ENCODE data around the gene TCP1.
"Not testable (repeated sequence)": the region's sequence is repeated elsewhere in the genome, so short reads cannot be mapped to it uniquely, and the experiment has no call there.

Gene TCP1
- total RNA-seq = 119 to 212 (median 164) reads per million in 17 experiments

DNA sequence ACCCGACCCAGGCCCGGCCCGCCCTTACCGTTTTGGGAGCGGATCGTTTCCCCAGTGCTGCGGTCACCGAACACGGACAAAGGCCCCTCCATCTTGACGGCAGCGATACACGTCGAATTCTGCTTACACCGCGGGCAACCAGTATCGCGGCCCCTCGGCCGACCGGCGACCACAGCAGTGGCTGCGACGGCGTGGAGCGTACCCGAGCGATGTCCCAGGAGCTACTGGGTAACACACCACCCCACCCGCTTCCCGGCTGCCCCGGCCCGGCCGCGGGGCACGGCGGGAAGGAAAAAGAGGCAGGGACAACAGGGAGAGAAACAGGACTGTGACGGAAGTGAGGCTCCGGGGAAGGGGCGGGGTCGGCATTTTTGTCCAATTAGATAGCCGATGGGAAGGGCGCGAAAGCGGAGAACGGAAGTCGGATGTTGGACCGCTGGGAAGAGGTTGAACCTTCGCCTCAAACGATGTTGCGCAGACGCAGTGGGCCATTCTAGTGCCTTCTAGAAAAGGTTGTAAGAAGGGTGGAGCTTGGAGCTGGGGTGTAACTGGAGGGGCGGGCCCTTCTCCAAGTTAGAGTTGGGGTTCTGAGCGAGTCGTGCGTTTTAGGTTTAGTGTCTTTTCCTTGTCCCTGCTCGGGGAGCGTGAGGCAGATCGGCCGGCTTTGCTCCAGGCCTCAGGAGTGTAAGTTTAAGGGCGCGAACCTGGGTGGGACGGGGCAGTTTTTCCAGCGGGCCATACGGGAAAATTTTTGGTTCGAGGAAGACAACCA is at the start of gene TCP1:
Gene TCP1 (minus strand): TSS at position 226 of the 772 bp plus-strand sequence. CDS start 134 bp downstream, at position 92.
- DNase-seq = peak; percentile 99 to 100 (median 100)

DNA sequence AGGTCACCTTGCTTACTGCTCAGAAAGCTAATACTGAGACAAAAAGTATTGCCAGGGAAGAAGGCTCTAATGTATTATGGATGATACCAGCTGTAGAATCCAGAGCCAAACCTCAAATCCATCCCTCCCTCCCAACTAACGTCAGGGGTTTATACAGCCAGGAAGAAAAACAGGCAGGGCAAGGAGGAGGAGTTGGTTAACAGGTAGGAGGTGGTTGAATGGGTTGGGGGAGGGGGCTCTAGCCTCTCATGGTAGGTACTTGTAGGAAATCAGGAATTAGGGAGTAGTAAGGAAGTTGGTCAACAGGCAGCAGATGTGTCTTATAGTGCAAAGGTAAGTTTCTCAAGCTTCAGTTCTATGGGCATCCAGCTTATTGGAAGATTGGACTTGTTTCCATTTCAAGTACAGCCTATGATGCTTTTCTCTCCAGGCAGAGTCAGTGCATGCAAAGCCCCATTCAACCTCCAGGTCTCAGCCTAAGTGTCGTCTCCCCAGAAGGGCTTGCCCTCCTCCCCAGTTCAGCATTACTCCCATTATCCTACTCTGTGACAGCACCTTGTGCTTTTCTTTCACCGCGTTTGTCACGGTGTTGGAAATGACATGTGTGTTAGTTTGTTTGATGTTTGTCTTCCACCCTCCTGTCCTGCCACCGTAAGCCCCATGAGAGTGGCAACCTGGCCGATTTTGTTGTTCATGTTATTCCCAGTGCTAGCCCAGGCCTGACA is 48.8 kb upstream of the TCP1 start:
- DNase-seq = no peak

GRCh38 chr6:159837511-159837910 is 48.1 kb upstream of the TCP1 start:
- DNase-seq = no peak

DNA sequence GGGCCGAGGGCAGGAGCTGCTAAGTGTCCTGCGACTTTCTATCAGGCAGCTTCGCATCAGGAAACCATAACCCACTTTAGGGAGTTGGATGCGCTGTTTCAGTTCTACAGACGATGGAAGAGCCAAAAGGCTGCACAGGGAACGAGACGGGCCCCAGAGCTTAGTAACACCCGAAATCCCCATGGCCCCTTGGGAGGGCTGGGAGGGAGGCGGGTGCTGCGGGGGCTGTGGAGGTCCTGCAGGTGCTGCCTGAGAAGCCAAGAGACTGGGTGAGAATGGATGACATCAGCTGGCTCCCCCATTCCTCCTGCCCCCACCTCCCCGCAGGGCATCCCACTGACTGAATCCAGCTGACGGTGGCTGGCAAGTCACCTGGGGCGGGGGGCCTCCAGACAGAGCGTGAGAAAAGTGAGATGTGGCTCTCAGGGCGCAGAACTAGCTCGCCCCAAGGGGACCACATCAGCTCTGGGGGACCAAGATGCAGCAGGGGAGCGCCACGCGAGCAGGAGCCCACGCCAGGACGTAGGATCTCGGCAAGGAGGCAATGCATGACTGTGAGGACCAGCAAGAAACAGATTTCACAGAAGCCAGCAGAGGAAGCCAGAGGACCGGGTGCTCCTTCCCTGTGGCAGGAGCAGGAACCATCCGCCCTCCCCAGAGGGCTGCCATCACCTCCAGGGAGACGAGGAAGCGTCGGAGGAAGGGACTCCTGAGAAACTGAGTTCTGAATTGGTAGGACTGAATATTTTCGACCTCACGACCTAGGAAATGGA is 47.5 kb upstream of the TCP1 start:
- no peak for DNase-seq

GRCh38 chr6:159833997-159834603 is 44.7 kb upstream of the TCP1 start:
- no peak for DNase-seq

- no peak for DNase-seq
Observed at GRCh38 chr6:159833556-159833955, 44.2 kb upstream of the TCP1 start.

GRCh38 chr6:159832946-159833345 is 43.5 kb upstream of the TCP1 start:
- no peak for DNase-seq

- no peak for DNase-seq
Observed at GRCh38 chr6:159831373-159831679, 41.9 kb upstream of the TCP1 start.

DNA sequence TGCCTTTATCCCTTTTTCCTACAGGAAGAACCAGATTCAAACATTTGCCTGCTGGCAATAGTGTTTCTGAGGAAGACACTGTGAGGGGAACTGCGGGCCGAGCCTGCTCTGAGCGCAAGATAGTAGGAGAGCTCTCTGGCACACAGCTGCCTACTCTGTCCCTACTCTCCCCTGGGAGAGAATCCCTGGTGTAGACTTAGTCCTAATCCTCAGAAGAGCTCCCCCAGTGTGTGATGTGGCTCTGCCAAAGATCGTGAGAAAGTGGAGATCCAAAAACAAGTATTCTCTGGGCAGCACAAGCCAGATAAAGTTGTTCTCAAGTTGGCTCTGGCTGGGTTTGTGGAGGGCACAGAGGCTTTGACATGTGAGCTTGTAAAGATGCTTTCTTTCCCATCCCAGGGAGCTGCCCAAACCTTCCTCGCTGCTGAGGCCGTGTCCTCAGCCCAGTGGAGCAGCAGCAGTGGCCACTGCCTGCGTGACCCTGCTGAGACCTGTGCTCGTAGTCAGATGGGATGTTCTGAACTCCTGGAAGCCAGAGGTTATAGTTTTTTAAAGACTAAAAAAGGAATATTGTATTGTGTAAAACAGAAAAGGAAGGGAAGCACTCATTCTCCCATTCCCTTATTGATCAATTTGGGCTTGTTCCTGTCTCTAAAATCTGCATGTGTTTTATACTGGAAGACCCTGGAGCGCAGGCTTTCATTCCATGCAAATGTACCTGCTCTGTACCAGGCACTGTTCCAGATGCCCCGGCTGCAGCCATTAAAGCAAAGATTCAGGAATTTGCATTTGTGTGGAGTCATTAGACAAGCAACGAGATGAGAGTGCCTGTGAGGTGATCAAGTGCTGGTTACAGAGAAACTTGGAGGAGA is 41.3 kb upstream of the TCP1 start:
- no peak for DNase-seq

- DNase-seq = peak; percentile 59 to 76 (median 71)
Observed at GRCh38 chr6:159829526-159829925, 40.1 kb upstream of the TCP1 start.

DNA sequence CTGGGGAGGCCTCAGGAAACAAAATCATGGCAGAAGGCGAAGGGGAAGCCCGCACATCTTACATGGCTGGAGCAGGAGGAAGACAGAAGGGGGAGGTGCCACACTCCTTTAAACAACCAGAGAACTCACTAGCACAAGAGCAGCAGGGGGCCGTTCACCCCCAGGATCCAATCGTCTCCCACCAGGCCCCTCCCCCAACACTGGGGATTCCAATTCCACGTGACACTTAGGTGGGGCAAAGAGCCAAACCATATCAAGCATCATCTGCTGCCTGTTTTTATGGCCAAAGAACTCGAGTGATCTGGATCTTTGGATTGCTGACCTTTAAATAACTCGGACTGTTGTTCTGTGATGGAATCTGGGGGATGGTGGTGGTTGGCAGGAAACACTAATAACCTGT is 38.7 kb upstream of the TCP1 start:
- DNase-seq = no peak

DNA sequence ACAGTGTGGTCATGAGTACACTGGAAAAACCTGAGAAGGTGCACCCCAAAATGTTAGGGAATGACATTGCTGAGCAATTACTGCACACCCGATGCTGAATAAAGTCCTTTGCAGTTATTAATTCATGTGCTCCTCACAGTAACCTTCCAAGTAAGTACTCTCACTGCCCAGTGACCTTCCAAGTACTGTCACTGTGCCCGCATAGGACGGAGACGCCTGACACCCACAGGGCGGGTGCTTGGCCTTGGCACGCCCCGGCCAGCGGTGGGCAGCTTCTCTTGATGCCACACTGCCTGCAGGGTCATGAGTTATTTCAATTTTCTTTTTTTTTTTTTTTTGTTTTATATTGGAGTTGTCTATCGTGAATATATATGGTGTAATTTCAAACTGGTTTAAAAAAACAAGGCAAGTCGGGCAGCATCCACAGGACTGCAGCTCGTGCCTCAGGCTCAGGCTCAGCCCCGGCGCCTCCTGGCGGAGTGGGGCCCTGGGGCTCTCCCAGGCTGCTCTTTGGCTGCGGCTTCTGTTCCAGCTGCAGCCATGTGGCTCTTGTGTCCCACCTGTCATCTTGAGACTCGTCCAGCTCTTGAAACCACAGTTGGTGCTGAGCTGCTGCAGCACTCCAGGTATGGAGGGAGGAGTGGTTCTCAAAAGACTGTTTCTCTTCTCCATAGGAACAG is 37.7 kb upstream of the TCP1 start:
- DNase-seq = no peak

- DNase-seq = no peak
Observed at GRCh38 chr6:159826004-159826403, 36.6 kb upstream of the TCP1 start.

- not testable (repeated sequence) for DNase-seq
Observed at GRCh38 chr6:159824690-159825089, 35.3 kb upstream of the TCP1 start.

- no peak for DNase-seq
Observed at GRCh38 chr6:159823953-159824352, 34.6 kb upstream of the TCP1 start.

DNA sequence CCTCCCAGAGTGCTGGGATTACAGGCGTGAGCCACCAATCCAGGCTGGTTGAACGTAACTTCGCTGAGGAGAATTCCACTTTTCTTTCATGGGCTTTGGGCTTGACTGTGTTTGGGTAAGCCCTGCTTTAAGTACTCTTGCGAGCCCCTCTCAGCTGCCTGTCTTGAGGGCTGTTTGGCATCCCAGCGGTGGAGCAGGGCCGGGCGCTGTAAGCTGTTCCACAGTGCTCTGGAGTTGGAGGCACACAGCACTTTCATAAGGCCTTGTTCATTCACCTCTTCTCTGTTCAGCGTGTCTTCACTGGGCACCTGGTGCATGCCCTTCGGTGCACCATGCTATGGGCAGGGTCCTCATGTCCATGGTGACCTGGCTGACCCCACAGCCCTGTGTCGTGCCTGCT is 32.3 kb upstream of the TCP1 start:
- DNase-seq = no peak

DNA sequence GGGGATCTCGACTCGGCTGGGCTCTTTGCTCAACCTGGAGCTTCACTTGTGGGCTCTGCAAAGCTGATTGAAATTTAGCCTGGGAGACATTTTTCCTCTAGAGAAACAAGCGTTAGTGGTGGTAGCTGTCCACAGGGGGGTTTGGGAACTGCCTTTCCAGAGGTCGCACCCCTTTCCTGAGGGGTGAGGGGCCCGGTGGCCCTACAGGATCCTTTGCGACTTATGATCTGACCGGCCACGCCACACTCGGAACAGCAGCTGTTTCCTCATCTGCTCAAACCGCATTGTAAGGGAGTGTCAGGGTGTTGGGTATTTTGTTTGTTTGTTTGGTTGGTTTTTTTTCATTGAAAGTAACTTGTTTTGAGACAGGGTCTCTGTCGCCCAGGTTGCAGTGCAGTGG is 31.7 kb upstream of the TCP1 start:
- peak in 2 of 4 experiments; percentile 20 to 31 for DNase-seq

GRCh38 chr6:159819932-159820640 is 30.7 kb upstream of the TCP1 start:
- DNase-seq = peak; percentile 27 to 57 (median 49)

DNA sequence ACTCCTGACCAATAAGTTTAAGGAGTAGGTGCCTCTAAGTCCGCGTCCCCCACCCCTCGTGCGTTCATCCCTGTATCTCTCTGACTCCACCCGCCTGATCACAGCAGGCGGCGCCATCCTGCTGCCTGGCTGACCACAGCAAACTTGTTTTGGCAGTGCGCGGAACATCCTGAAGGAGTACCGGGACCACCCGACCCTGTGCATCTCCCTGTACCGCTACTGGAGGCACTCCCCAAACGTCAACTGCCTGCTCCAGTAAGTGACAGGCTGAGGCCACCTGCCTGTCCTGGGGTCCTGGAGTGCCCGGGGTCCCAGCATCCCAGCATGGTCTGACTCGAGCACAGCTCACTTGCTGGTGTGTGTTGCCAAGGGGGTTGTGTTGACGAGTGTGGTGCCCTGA is 29.7 kb upstream of the TCP1 start:
- DNase-seq = no peak

- peak in 3 of 4 experiments; percentile 10 to 18 (median 18) for DNase-seq
Observed at GRCh38 chr6:159817951-159818739, 28.7 kb upstream of the TCP1 start.

Data from suppressor macrophage (primary cell).